GM19099 (cell line): Measurements from ENCODE around the gene UBXN7.

Experiments
- POLR2A ChIP-seq: IDR thresholded peaks from 3 replicates; pipeline ENCODE4 v1.6.1; 2011; ENCODE audit warnings: low read depth; ENCODE audit not compliant: insufficient read length; ENCODE audit errors: extremely low read depth

UBXN7 gene

GRCh38 chr3:196355668-196356067 lies 76.6 kb downstream of the UBXN7 start:
- TF ChIP-seq POLR2A = no peak

GRCh38 chr3:196354132-196354531 lies 78.1 kb downstream of the UBXN7 start:
- TF ChIP-seq POLR2A = no peak

- TF ChIP-seq POLR2A = no peak
Measured at GRCh38 chr3:196351541-196351940, 80.7 kb downstream of the UBXN7 start.

- no peak for TF ChIP-seq POLR2A
Measured at GRCh38 chr3:196350067-196350466, 82.2 kb downstream of the UBXN7 start.

GRCh38 chr3:196348698-196349097 lies 83.5 kb downstream of the UBXN7 start:
- TF ChIP-seq POLR2A = no peak

- no peak for TF ChIP-seq POLR2A
Measured at GRCh38 chr3:196344663-196345062, 87.6 kb downstream of the UBXN7 start.

- TF ChIP-seq POLR2A = no peak
Measured at GRCh38 chr3:196341137-196341536, 91.1 kb downstream of the UBXN7 start.

GRCh38 chr3:196340466-196340865 lies 91.8 kb downstream of the UBXN7 start:
- no peak for TF ChIP-seq POLR2A

GRCh38 chr3:196339493-196340254 lies 92.6 kb downstream of the UBXN7 start:
- no peak for TF ChIP-seq POLR2A

- no peak for TF ChIP-seq POLR2A
Measured at GRCh38 chr3:196339044-196339443, 93.2 kb downstream of the UBXN7 start.

GRCh38 chr3:196336319-196337145 lies 95.7 kb downstream of the UBXN7 start:
- no peak for TF ChIP-seq POLR2A

- TF ChIP-seq POLR2A = no peak
Measured at GRCh38 chr3:196335503-196335948, 96.7 kb downstream of the UBXN7 start.

GRCh38 chr3:196334982-196335381 lies 97.2 kb downstream of the UBXN7 start:
- no peak for TF ChIP-seq POLR2A

- TF ChIP-seq POLR2A = no peak
Measured at GRCh38 chr3:196332168-196332567, 100.1 kb downstream of the UBXN7 start.

GRCh38 chr3:196327405-196327804 lies 104.8 kb downstream of the UBXN7 start:
- no peak for TF ChIP-seq POLR2A

GRCh38 chr3:196326936-196327335 lies 105.3 kb downstream of the UBXN7 start:
- TF ChIP-seq POLR2A = no peak
